Measurements from ENCODE around the gene PPT1.

DNA sequence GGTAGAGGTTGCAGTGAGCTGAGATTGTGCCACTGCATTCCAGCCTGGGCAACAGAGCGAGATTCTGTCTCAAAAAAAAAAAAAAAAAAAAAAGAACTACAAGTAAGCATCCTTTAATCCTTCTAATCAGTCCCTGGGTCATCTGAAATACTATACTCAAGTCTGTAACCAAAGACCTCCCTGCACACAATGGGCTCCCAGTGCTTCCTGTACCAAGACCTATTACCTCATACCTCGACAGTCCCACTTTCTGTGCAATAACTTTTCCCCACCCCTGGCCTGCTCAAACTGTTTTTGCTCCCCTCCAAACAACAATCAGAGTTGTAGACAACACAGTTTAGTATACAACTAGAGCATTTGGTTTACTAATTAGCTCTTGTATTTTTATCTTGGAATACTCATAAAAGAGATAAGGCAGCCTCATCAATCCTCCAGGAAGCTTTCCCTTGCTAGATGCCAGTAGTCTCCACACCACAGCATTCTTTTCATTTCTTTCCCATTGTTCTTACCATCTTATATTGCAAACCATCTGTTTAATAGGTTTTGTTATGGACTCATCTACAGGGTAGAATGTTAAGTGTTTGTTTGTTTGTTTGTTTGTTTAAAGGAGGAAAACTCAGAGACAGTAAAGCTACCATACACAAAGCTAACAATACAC is 45.0 kb upstream of the PPT1 start:
- TF ChIP-seq CTCF (IDR thresholded peaks at IDR 0.05) (no peak), RCOR1 (IDR thresholded peaks at IDR 0.05; ENCODE audit: low read depth, low read length) (no peak), JUNB (IDR thresholded peaks at IDR 0.05) (no peak), POLR2A (IDR thresholded peaks at IDR 0.05; ENCODE audit: low read length) (no peak), MAFK (IDR thresholded peaks at IDR 0.05; ENCODE audit: partially characterized antibody) (no peak), RAD21 (conservative IDR thresholded peaks at IDR 0.05 in 1 of 2, IDR thresholded peaks at IDR 0.05 in 1 of 2) (no peak), SMC3 (IDR thresholded peaks at IDR 0.05) (no peak), SREBF2 (IDR thresholded peaks at IDR 0.05) (no peak), BHLHE40 (IDR thresholded peaks at IDR 0.05; ENCODE audit: low read depth, low read length) (no peak)
- TF ChIP-seq, protein P1, sequence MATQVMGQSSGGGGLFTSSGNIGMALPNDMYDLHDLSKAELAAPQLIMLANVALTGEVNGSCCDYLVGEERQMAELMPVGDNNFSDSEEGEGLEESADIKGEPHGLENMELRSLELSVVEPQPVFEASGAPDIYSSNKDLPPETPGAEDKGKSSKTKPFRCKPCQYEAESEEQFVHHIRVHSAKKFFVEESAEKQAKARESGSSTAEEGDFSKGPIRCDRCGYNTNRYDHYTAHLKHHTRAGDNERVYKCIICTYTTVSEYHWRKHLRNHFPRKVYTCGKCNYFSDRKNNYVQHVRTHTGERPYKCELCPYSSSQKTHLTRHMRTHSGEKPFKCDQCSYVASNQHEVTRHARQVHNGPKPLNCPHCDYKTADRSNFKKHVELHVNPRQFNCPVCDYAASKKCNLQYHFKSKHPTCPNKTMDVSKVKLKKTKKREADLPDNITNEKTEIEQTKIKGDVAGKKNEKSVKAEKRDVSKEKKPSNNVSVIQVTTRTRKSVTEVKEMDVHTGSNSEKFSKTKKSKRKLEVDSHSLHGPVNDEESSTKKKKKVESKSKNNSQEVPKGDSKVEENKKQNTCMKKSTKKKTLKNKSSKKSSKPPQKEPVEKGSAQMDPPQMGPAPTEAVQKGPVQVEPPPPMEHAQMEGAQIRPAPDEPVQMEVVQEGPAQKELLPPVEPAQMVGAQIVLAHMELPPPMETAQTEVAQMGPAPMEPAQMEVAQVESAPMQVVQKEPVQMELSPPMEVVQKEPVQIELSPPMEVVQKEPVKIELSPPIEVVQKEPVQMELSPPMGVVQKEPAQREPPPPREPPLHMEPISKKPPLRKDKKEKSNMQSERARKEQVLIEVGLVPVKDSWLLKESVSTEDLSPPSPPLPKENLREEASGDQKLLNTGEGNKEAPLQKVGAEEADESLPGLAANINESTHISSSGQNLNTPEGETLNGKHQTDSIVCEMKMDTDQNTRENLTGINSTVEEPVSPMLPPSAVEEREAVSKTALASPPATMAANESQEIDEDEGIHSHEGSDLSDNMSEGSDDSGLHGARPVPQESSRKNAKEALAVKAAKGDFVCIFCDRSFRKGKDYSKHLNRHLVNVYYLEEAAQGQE (IDR thresholded peaks at IDR 0.05): no peak

All from A549 (cell line).